ENCODE results near the gene SLC6A8.

The SLC6A8 gene

GRCh38 chrX:153648358-153649177, 39.2 kb upstream of the SLC6A8 start:
- DNase-seq: no peak

DNA sequence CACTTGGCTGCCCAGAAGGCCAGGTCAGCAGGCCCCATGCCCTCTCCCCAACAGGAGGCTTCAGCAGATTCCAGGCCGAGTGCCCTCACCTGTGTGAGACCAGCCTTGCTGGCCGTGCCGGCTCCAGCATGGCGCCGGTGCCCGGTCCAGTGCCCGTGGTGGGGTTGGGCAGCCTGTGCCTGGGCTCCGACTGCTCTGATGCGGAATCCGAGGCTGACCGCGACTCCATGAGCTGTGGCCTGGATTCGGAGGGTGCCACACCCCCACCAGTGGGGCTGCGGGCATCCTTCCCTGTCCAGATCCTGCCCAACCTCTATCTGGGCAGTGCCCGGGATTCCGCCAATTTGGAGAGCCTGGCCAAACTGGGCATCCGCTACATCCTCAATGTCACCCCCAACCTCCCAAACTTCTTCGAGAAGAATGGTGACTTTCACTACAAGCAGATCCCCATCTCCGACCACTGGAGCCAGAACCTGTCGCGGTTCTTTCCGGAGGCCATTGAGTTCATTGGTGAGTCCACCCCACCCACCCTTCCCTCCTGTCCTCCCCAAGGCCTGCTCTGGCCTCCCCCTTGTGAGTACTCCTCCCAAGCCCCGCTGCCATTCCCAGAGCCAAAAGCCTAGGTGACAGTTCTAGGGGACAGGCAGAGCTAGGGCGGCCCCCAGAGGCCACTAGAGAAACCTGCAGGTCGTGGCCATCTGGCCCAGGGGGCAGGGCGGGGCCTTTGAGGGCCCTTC, 38.4 kb upstream of the SLC6A8 start:
- peak; percentile 58 for DNase-seq

DNA sequence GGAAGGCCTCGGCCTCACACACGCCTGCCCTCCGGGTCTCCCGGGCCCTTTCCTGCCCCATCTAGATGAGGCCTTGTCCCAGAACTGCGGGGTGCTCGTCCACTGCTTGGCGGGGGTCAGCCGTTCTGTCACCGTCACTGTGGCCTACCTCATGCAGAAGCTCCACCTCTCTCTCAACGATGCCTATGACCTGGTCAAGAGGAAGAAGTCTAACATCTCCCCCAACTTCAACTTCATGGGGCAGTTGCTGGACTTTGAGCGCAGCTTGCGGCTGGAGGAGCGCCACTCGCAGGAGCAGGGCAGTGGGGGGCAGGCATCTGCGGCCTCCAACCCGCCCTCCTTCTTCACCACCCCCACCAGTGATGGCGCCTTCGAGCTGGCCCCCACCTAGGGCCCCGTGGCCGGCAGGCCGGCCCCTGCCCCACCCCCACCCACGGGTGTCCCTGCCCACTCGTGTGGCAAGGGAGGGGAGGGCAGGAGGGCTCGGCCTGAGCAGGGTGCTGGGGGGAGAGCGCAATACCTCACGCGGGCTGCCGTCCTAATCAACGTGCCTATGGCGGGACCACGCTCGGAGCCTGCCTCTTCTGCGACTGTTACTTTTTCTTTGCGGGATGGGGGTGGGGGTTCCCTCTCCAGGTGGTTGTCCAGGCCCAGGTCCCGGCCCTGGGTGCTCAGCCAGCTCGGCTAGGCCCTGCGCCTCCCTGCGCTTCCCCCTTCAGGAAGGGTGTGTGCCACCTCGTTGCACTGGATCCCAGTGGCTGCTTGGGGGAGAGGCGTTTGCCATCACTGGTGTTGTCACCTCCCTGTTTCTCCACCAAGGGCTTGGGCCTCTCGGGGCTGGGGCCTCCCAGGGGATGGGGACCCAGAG, 37.6 kb upstream of the SLC6A8 start:
- DNase-seq: no peak

DNA sequence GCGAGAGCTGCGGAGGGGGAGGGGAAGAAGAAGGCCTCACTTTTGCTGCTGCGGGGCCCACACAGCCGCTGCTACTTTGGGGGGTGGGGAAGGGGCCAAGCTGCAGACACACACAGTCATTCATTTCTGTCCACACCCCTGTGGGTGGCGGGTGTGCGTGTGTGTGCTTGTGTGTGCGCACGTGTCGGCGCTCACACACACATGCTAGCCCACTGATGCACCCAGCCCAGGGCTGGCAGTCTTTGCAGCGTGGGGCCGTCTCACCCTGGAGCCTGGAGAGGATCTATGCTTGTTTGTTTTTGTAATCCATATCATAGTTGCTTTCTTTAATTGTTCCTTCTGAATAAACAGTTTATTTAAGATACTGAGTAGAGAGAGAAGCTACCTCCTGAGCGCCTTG, 36.8 kb upstream of the SLC6A8 start:
- DNase-seq: no peak

- no peak for DNase-seq
Measured at GRCh38 chrX:153651540-153652079, 36.1 kb upstream of the SLC6A8 start.

GRCh38 chrX:153653556-153653955, 34.2 kb upstream of the SLC6A8 start:
- DNase-seq: no peak

DNA sequence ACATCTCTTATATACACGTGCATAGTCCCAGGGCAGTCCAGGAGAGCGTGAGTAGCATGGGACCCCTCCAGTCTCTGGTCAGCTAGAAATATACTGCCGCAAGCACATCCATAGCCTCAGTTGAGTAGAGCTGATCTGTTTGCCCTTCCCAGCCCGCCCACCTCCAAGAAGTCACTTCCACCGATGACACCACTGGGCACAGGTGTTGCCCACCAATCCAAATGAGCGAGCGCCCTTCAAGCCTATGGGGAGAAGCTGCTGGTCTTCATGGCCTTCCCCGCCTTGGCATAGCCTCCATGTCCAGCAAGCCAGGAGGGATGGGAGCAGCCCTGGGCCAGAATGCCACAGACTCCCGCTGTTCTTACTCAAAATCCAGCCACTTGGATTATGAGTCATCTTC, 30.6 kb upstream of the SLC6A8 start:
- DNase-seq: no peak

DNA sequence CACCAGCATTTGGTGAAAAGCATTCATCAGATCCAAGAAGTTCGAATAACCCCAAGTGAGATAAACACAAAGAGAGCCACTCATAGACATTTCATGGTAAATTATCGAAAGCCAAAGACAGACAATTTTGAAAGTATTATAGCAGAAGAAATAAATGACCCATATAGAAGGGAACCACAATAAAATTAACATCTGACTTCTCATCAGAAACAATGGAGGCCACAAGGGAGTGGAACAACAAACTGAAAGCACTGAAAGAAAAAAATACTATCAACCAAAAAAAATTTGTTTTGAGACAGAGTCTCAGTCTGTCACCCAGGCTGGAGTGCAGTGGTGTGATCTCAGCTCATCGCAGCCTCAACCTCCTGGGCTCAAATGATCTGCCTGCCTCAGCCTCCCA, 28.5 kb upstream of the SLC6A8 start:
- no peak for DNase-seq

DNA sequence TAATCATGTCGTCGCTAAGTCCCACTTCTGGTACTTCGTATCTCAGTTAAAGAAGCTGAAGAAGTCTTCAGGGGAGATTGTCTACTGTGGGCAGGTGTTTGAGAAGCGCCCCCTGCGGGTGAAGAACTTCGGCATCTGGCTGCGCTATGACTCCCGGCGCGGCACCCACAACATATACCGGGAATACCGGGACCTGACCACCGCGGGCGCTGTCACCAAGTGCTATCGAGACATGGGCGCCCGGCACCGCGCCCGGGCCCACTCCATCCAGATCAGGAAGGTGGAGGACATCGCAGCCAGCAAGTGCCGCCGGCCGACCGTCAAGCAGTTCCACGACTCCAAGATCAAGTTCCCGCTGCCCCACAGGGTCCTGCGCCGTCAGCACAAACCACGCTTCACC, 25.5 kb upstream of the SLC6A8 start:
- DNase-seq: peak; percentile 78

GRCh38 chrX:153665726-153666306, 21.9 kb upstream of the SLC6A8 start:
- no peak for DNase-seq

- DNase-seq: no peak
Measured at GRCh38 chrX:153667281-153667955, 20.3 kb upstream of the SLC6A8 start.

DNA sequence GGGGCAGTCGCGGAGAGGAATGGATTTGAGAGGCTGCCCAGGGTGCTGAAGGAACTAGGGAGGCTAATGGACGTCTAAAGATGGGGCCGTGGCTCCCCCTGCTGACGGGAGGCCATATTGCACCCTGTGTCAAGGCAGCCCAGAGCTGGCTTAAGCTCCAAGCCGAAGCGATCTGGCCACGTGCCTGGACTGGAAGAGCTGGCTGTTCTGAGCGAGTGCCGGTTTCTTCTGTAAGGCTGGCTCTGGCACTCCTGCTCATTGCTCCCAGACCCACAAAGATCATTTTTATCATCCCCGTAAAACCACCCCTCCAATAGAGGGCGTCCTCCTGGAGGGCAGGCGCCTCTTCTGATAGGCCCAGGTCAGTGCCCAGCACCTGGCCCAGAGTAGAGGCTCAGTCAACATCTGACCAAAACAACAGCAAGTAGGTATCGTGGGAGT, 19.8 kb upstream of the SLC6A8 start:
- DNase-seq: peak; percentile 82

- DNase-seq: no peak
Measured at GRCh38 chrX:153668423-153669173, 19.1 kb upstream of the SLC6A8 start.

GRCh38 chrX:153669174-153669890, 18.4 kb upstream of the SLC6A8 start:
- peak; percentile 65 for DNase-seq

GRCh38 chrX:153669901-153670731, 17.6 kb upstream of the SLC6A8 start:
- no peak for DNase-seq

GRCh38 chrX:153670748-153671588, 16.8 kb upstream of the SLC6A8 start:
- DNase-seq: no peak

- DNase-seq: no peak
Measured at GRCh38 chrX:153671589-153672530, 15.9 kb upstream of the SLC6A8 start.

All from CD4-positive, alpha-beta T cell treated with Interleukin-17A for 4 hours (primary cell).